H1 (cell line): ENCODE measurements around the gene IL10RA. TPM values are rescaled to one million over a fixed set of nuclear protein-coding genes. Genes with fewer than 3 reads are reported as not detected.

Experiments
- BACH1 ChIP-seq: IDR thresholded peaks from 2 replicates; pipeline ENCODE4 v1.6.1; 2012; ENCODE audit warnings: low read length, improper control_type of control experiment
- BCL11A ChIP-seq, 2 experiments: IDR thresholded peaks; one replicate each; pipeline ENCODE4 v1.6.1; 2011; ENCODE audit warnings: low read depth in 2 of 2, low read length in 2 of 2, mild to moderate bottlenecking in 2 of 2
- HDAC2 ChIP-seq, 2 experiments: fragments of 300-600 bp in 1 of 2; sonication (generic) in 1 of 2; IDR thresholded peaks; 2 replicates each; pipeline ENCODE4 v1.6.1; 2011 to 2012; ENCODE audit warnings: low read depth in 2 of 2, low read length in 2 of 2, mild to moderate bottlenecking in 2 of 2, moderate library complexity in 2 of 2, borderline replicate concordance in 1 of 2, inconsistent platforms in 1 of 2
- SUZ12 ChIP-seq: fragments of 200-600 bp; sonication (generic); IDR thresholded peaks from 2 replicates; pipeline ENCODE4 v1.6.1; 2012; ENCODE audit warnings: mild to moderate bottlenecking, inconsistent platforms, low read length, moderate library complexity, mixed read lengths
- polyA plus RNA-seq, 7 experiments: library from polyadenylated mRNA; depleted of rRNA in 3 of 7; stranded (reverse) in 5 of 7; unstranded in 2 of 7; fragments of >200 nt in 5 of 7; fragments of 200-250 nt in 2 of 7; gene quantifications; 1 replicate in 5 of 7; 2 replicates in 1 of 7; 4 replicates in 1 of 7; pipeline versions ENCODE4 v1.2.1 to v1.2.3, GENCODE V29; 2011 to 2013; ENCODE audit warnings: missing spikeins in 2 of 7, mixed read lengths in 2 of 7
- total RNA-seq: library from RNA; stranded (reverse); fragmentation: NEBNext Ultra II Directional; extraction: Animal tissue kit (Norgen Biotek cat#: 25700); gene quantifications from 2 replicates; pipeline ENCODE4 v1.2.1, GENCODE V29; 2021

The IL10RA gene
- total and polyA plus RNA-seq, 2 of the 8 experiments (the other 6 are each of a cell fraction or from before 2014, with no cell fraction given): 0.05 to 0.11 TPM

DNA sequence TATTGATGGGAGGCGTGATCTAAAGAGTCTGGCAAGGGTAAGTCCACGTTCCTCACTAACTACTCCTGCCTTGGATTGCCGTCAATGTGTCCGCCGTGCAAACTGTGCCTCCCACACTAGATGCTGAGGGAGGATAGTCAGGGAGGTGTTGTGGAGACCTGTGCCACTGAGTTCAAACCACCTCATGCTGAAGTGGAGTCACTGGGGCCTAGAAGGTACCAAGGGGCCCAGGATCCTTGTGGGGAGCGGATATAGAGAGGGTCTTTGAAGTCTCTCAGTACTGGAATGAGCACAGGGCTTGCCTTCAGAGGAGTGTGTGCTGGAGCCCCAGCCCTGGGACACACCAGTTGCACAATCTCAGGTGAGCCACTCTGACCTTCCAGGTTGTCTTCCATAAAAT is 63.6 kb downstream of the IL10RA start (continued):
- no peak for TF ChIP-seq HDAC2 (IDR thresholded peaks at IDR 0.05; ENCODE audit: borderline replicate concordance in 1 of 2, low read depth in 2 of 2, low read length in 2 of 2)
- TF ChIP-seq BACH1: no peak
- no peak for TF ChIP-seq SUZ12
- TF ChIP-seq BCL11A (IDR thresholded peaks at IDR 0.05; ENCODE audit: low read depth in 2 of 2, low read length in 2 of 2): no peak
- TF ChIP-seq, all 59 proteins: peak for 0
